Neural progenitor cell (in vitro differentiated cells): ENCODE data around the gene RPS6KA5.

Experiments used
- EZH2phosphoT487 ChIP-seq: fragments of 200-600 bp; sonication (generic); IDR thresholded peaks from 2 replicates; pipeline ENCODE4 v1.6.1; 2017; ENCODE audit warnings: antibody characterized with exemption
- TF ChIP-seq, protein P1 (sequence below): fragments of 200-600 bp; sonication (generic); IDR thresholded peaks from 2 replicates; pipeline ENCODE4 v1.5.1; 2017; ENCODE audit warnings: antibody characterized with exemption, mild to moderate bottlenecking

GRCh38 chr14:90897022-90897421 lies 163.4 kb downstream of the RPS6KA5 start:
- TF ChIP-seq, protein P1, sequence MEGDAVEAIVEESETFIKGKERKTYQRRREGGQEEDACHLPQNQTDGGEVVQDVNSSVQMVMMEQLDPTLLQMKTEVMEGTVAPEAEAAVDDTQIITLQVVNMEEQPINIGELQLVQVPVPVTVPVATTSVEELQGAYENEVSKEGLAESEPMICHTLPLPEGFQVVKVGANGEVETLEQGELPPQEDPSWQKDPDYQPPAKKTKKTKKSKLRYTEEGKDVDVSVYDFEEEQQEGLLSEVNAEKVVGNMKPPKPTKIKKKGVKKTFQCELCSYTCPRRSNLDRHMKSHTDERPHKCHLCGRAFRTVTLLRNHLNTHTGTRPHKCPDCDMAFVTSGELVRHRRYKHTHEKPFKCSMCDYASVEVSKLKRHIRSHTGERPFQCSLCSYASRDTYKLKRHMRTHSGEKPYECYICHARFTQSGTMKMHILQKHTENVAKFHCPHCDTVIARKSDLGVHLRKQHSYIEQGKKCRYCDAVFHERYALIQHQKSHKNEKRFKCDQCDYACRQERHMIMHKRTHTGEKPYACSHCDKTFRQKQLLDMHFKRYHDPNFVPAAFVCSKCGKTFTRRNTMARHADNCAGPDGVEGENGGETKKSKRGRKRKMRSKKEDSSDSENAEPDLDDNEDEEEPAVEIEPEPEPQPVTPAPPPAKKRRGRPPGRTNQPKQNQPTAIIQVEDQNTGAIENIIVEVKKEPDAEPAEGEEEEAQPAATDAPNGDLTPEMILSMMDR, result no peak
- TF ChIP-seq EZH2phosphoT487, result no peak
